GM19328 (cell line): ENCODE data around the gene MAGI1.

ENCODE experiments used
- ATAC-seq: cut with Tn5 transposase; IDR thresholded peaks from one replicate; pipeline ENCODE4 v1.9.1; 2021; ENCODE audit warnings: mild to moderate bottlenecking, moderate library complexity; ENCODE audit not compliant: unreplicated experiment

MAGI1 gene

GRCh38 chr3:65344846-65345245 is 693.9 kb downstream of the MAGI1 start:
- ATAC-seq = no peak

- no peak for ATAC-seq
These were observed 694.3 kb downstream of the MAGI1 start for GRCh38 chr3:65344444-65344843.

GRCh38 chr3:65343736-65344135 is 695.0 kb downstream of the MAGI1 start:
- no peak for ATAC-seq

DNA sequence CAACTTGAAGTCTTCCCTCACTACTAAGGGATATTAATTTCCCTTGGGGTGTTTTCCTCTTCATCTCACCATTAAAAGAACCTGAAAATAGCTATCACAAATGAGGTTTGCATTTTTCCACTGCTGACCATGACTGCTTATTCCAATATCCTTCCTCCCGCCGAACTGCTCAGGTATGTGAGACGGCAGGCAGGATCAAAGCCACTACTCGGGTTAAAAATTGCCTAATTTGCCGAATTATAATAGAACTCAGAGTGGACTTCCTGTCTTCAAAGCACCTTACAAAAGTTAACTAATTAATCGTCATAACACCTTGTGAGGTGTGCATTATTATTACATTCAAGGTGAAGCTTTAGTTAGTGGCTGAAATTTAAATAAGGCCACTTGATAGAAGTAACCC is 695.7 kb downstream of the MAGI1 start:
- ATAC-seq = no peak

DNA sequence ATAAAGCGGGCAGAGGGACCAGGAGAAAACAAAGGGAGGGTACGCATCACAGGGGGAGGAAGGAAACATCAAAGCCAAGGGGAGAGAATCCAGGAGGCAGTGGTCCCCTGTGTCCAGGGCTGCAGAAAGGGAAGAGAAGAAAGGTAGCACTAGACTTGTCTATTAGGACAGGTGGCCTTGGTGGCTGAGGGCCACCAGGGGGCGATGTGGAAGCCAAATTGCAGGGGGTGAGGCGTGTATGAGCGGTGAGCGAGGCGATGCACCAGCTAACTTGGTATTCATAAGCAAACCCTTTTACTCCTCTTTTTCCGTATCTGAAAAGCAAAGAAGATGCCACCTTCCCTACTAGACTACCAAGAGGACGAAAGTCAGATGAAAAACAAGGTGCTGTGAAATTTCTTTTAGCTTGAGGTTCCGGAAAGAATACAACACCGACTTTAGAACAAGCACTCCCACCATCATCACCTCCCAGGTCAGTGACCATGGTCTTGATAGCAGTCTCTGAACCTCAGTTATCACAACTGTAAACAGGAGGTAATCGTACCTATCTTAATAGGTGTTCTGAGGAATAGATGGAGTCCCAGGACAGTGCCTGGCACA is 696.5 kb downstream of the MAGI1 start:
- ATAC-seq = no peak

GRCh38 chr3:65339192-65339740 is 699.5 kb downstream of the MAGI1 start:
- no peak for ATAC-seq

DNA sequence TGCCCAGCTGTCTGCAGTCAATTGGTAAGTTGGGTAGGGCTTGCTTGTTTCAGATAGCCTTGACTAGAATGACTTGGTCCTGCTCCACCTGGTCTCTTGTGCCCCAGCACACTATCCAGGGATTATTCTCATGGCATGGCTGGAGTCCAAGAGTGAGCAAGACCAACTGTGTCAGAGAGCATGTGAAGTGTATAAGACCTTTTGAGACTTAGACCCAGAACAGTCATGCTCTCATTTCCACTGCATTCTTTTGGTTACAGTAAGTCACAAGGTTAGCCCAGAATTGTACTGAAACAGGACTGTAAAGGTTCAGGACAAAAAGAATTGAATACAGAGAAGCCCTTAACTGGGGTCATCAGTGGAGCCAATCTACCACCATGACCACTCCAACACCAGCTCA is 700.1 kb downstream of the MAGI1 start:
- ATAC-seq = no peak

DNA sequence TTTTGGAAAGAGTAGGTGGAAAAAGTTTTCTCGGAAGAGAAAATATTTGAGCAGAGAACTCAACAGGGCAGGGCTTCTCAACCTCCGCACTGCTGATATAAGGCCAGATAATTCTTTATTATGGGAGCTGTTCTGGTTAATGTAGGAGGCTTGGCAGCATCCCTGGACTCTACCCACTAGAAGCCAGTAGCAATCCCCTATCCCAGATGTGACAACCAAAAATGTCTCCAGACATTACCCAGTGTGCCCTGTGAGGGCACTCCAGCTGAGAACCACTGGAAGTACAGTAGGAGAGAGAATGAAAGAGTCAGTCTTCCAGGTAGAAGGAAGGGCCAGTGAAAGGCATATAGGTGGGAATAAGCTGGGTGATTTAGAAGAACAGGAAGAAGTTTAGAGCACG is 703.1 kb downstream of the MAGI1 start:
- ATAC-seq = no peak

GRCh38 chr3:65334045-65334665 is 704.6 kb downstream of the MAGI1 start:
- ATAC-seq = no peak

GRCh38 chr3:65331730-65332129 is 707.0 kb downstream of the MAGI1 start:
- no peak for ATAC-seq

DNA sequence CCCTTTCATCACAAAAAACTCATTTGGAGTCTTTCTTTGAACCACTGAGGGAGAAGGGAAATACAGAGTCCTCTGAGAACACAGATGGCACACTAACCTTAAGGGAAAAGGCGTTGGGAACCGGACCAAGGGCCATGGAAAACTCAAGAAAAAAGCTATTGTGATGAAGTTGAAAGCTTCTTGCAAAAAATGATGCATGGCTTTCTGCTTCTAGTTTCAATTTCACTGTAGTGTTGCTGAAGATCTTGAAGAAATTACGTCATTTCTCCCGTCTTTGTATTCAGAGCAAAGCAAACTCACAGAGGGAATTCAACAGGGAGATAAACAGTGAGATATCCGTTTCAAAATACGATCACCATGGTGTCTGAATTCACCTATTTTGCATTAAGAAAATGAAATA is 708.6 kb downstream of the MAGI1 start:
- no peak for ATAC-seq

DNA sequence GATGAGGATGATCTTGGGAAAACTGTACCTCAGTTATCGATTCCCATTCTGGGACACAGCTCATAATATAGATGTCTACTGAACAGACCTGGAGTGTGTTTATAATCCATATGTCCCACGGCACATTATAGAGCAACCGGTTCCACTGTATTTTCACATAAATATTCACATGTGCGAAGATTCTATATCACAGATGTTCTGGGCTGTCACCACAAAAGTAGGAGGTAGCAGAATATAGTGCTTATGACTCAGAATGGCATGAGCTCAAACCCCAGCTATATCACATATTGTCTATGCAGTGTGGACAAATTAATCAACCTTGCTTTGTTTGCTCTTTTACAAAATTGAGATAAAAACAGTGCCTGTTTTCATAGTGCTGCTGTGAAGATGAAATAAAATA is 710.6 kb downstream of the MAGI1 start:
- ATAC-seq = no peak

DNA sequence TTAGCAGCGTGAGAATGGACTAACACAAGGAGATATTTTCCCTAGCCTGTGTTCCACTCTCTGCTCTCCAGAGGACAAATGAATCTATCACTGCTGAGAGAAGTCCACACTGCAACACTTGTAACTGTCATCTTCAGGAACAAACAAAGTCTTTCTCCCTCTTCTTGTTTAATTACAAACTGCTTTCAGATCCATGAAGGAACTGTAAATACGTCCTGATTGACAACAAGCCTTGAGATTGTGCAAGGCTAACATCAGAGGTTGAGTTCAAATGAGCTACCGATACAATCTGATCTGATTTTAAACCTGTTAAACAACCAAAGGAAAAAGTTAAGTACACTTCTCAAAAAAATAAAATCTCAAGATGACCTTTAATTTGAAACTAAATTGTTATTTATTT is 712.1 kb downstream of the MAGI1 start:
- ATAC-seq = no peak

DNA sequence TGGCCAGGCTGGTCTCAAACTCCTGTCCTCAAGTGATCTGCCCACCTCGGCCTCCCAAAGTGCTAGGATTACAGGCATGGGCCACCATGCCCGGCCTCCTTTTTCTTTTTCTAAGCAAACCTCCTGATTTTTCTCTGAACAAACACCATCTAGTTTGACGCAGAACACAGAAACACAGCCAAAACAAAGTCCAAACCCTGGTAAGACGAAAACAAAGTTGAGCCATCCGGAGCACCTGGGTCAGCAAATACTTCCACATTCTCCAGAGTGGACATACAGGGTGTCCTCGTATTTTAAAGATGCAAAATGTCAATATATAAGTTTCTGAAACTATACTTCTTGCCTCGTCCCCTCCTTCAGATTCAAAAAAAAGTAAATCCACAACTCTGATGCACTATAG is 715.8 kb downstream of the MAGI1 start:
- no peak for ATAC-seq

- ATAC-seq = no peak
These were observed 720.5 kb downstream of the MAGI1 start for GRCh38 chr3:65318231-65318630.

DNA sequence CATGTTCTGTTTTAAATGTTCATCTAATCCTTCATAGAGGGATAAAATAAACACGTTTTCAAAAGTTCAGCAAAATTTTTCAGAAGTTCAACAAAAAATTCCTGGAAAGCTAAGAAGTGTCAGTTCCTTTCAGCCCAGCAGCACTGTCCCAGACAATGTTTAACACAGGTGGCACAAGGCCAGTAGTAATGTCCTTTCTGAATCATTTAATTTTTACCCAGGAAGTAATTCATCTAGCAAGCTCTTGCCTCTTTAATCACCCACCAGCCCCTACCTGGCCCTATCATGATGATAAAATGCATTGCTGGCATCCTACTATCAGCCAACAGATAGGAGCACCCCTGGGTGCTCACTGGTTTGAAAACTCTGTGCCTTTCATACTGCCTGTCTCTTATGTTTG is 723.8 kb downstream of the MAGI1 start:
- no peak for ATAC-seq

DNA sequence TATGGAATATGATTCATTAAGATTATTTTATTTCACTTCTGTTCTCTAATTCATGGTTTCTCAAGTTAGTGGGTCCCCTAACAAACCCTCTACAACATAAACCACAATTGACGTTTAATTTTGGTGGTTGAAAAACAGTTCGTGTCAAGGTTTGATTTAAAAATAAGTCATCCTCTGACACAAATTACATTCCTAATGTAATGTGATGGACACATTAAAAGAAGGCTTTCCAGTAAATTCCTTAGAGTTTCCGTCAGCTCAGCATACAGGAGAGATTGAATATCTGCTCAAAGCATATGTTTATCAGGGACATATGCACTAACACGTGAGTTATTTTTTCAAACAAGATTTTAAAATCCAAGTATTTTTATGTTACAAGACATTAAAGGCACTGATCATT is 724.4 kb downstream of the MAGI1 start:
- no peak for ATAC-seq

- no peak for ATAC-seq
These were observed 725.1 kb downstream of the MAGI1 start for GRCh38 chr3:65313666-65314065.

DNA sequence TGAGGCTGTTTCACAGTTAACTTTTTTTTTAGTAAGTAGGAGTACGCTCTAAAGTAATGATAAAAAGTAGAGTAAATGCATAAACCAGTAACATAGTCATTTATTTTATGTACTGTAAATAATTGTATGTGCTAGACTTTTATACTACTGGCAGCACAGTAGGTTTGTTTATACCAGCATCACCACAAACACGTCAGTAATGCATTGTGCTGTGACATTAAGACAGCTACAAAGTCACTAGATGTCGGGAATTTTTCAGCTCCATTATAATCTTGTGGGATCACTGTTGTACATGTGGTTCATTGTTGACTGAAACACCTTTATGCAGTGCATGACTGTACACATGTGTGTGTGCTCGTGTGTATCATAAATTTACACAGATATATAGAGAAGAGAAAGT is 732.9 kb downstream of the MAGI1 start:
- no peak for ATAC-seq
